GM12801 (cell line): ENCODE data around the gene BCL11A.

Experiments
- CTCF ChIP-seq: IDR thresholded peaks from one replicate; pipeline ENCODE4 v1.5.1; 2011; ENCODE audit warnings: control low read depth; ENCODE audit not compliant: insufficient read length; ENCODE audit errors: extremely low read depth

The BCL11A gene

GRCh38 chr2:60496475-60496874, 57.0 kb downstream of the BCL11A start:
- TF ChIP-seq CTCF, result no peak

GRCh38 chr2:60495041-60495625, 58.3 kb downstream of the BCL11A start:
- no peak for TF ChIP-seq CTCF

- no peak for TF ChIP-seq CTCF
These were observed 59.6 kb downstream of the BCL11A start for GRCh38 chr2:60493804-60494387.

GRCh38 chr2:60492548-60492947, 60.9 kb downstream of the BCL11A start:
- TF ChIP-seq CTCF, result no peak

- no peak for TF ChIP-seq CTCF
These were observed 62.6 kb downstream of the BCL11A start for GRCh38 chr2:60490848-60491247.

- TF ChIP-seq CTCF, result no peak
These were observed 63.0 kb downstream of the BCL11A start for GRCh38 chr2:60490441-60490840.

- TF ChIP-seq CTCF, result no peak
These were observed 64.2 kb downstream of the BCL11A start for GRCh38 chr2:60489289-60489688.

- TF ChIP-seq CTCF, result no peak
These were observed 65.2 kb downstream of the BCL11A start for GRCh38 chr2:60488291-60488690.
